ENCODE measurements around the gene DTWD1. TPM values are rescaled to one million over a fixed set of nuclear protein-coding genes. Genes with fewer than 3 reads are reported as not detected.
A peak's percentile ranks its signal among the peaks of the same experiment; 100 is the strongest.
"Not testable (repeated sequence)": the region's sequence is repeated elsewhere in the genome, so short reads cannot be mapped to it uniquely, and the experiment has no call there.

Gene DTWD1
- total RNA-seq, 2 donors from 2014 or later: 17.1 to 17.8 TPM

DNA sequence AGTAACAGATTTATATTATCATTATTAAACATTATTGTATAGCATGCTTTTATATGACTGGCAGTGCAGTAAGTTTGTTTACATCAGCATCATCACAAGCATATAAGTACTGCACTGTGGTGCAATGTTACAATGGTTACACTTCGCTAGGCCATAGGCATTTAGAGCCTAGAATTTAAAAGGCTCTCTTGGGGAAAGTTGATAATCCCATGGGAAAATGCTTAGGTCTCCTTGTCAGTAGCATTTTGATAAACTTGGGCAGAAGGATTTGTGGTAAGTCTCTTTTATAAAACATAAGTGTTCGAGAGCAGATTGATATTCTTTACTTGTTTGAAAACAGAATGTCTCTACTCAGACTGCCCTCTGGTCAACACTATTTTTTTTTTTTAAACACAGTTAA lies 7.5 kb downstream of the DTWD1 start:
- intact Hi-C loops (cut with DNase I, micrococcal nuclease): loop anchor here in 1 of 2 donors (10.0 kb wide), 1 partner anchor 204 kb away; the partner anchor contains the start of gene FGF7
- DNase-seq: no peak
- no peak for ATAC-seq

DNA sequence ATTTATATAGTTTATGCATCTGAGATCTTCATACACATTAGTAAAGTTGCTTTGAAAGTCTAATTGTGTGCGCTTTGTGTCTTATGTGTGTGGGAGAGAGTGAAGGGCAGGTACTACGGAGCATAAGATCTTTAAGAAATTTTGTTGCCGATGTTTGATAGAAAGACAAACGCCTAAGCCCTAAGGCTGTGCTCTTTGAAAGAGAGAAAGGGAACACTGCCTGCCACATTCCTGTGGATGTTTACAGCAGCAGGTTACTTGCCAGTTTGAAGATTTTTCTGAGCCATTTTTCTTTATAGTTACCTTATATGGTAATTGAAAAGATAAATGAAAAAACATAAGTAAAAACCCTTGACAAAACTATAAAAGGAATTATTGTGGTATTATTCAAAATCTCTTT lies 17.0 kb downstream of the DTWD1 start:
- DNase-seq (no peak), ATAC-seq (no peak)
- intact Hi-C loops (cut with DNase I, micrococcal nuclease): no loop called here

DNA sequence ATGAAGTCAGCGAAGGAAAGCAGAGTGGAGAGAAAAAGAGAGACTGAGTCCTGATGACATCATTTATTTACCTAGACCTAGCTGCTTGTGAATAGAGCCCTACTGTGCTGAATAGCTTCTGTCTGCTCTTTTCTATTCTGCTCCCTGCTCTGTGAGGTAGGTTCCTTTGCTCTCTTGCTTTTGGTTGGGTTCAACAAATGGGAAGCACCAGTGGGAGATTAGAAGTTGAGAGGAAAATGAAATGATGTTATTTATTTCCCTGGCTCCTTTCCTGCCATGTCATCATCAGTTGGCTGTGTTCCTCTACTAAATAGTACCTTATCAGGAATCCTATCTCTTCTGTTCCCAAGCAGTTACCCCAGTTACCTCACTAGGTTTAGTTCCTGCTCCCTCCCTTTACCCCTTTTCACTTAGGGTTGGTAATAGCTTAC lies 23.5 kb downstream of the DTWD1 start:
- no peak for DNase-seq
- ATAC-seq: no peak
- intact Hi-C loops (cut with DNase I, micrococcal nuclease): no loop called here

DNA sequence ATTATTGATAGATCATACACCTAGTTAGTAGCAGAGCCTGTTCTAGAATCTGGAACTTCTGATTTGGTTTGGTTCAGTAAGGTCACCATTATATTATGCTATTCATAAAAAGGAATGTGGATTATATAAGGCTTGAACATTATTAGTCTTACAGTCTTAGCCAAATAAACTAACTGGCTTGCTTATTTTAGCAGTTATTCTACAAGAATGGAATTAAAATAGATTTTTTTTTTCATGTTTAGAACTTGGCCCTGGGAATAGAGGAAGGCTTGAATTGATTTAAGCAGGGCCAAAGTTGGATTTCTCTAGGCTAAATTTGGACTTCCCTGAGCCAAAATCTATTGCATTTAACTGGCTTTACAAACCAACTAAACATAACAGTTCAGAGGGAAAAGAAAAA lies 24.4 kb downstream of the DTWD1 start:
- ATAC-seq (no peak), DNase-seq (no peak)
- intact Hi-C loops (cut with DNase I, micrococcal nuclease): no loop called here

- intact Hi-C loops (cut with DNase I, micrococcal nuclease): no loop called here
- peak in 1 of 2 donors; percentile 21 for DNase-seq
- peak; percentile 24 for ATAC-seq
These were observed 25.1 kb downstream of the DTWD1 start for GRCh38 chr15:49645941-49646340.

- DNase-seq: no peak
- intact Hi-C loops (cut with DNase I, micrococcal nuclease): no loop called here
- ATAC-seq: no peak
These were observed 26.0 kb downstream of the DTWD1 start for GRCh38 chr15:49646891-49647290.

DNA sequence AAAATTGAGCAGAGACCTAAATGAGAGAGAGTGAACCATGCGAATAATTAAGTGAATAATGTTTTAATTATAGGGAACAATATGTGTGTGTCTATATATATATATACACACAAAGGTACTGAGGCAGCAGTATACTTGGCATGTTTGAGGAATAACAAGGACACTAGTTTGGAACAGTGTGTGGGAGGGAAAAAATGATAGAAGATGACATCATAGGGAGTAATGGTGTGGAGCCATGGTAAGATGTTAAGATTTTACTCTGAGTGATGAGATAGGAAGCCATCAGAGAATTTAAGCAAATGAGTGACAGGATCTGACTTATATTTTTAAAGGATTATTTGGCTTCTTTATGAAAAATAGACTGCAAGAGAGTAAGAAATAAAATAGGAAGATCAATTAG lies 29.1 kb downstream of the DTWD1 start:
- ATAC-seq: no peak

GRCh38 chr15:49650676-49651075 lies 29.8 kb downstream of the DTWD1 start:
- intact Hi-C loops (cut with DNase I, micrococcal nuclease): no loop called here
- no peak for ATAC-seq
- DNase-seq: no peak

More for the DNA sequence above, 29.1 kb downstream of the DTWD1 start:
- intact Hi-C loops (cut with DNase I, micrococcal nuclease): no loop called here
- DNase-seq: no peak

- no peak for DNase-seq
- intact Hi-C loops (cut with DNase I, micrococcal nuclease): no loop called here
- ATAC-seq: no peak
These were observed 32.1 kb downstream of the DTWD1 start for GRCh38 chr15:49652922-49653321.

DNA sequence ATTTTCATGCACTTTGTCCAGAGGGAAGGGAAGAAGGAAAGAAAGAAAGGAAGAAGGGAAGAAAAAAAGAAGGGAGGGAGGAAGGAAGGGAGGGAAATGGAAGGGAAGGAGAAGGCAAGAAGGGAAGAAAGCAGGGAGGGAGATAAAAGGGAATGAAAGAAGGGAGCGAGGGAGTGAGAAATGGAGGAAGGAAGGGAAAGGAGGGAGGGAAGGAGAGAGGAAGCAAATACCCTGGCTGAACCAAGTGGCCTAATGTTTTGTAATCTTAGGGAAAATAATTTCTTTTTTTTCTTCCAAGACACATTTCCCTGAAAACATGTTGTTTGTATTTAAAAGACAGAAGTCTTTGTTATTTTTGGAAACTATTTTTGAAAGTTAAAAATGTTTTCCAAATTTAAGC lies 35.9 kb downstream of the DTWD1 start:
- ATAC-seq (no peak), DNase-seq (no peak)
- intact Hi-C loops (cut with DNase I, micrococcal nuclease): no loop called here

DNA sequence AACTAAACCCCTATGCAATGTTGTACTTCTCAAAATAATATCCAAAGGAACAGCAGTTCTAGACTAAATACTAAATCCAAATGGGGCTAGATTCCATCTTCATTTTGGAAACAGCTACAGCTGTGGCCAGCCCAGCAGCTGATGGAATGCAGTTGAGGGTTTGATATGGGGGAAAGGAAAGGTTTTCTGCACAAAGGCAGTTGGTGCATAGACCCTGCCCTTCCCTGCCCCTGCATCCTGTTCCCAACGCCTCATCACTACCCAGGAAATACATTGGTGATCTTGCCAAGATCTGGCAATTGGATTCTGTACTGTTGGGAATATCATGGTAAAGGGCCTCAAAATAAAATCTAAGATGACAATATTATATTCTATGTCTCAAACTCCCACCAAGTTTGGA lies 43.9 kb downstream of the DTWD1 start:
- ATAC-seq (no peak), DNase-seq (no peak)
- intact Hi-C loops (cut with DNase I, micrococcal nuclease): no loop called here

- not testable (repeated sequence) for ATAC-seq
These were observed 45.6 kb downstream of the DTWD1 start for GRCh38 chr15:49666486-49666885.

DNA sequence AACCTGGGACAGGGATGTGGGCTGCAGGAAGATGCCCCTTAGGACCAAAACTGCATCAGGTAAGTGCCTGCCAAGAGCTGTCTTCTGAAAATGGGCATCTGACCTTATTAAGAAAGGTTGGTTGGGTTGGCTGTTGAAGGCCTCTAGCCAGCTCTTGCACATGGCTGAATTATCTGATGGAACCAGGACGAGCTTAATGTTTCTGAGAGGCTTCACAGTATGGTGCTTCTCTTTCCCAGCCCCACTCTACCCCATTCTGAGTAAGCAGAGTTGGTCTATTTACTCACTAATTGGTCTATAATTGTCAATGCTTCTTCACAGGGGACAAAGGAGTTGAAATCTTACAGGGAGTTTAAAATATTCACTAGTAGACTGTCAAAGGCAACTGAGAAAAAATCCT lies 48.4 kb downstream of the DTWD1 start:
- no peak for ATAC-seq

More at GRCh38 chr15:49666486-49666885, 45.6 kb downstream of the DTWD1 start:
- intact Hi-C loops (cut with DNase I, micrococcal nuclease); DNase-seq: not testable (repeated sequence)

DNA sequence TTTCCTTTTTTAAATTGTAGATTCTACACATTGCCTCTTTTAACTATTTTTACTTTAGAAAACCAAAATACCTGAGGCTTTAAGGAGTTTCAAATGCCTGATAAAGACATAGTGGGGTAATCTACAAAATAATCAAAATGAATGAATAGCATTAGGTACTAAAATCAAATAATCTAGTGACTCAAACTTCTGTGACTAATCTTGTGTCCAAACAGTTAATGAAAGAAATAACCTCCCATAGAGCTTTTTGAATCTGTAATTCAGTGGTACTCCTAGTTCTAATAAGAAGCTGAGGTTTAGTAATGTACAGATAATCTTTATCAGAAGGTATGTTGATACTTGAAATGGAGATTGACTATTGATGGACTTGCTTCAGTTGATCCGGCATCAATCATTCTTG lies 53.0 kb downstream of the DTWD1 start:
- ATAC-seq: no peak

More for the DNA sequence above, 48.4 kb downstream of the DTWD1 start:
- no peak for DNase-seq
- intact Hi-C loops (cut with DNase I, micrococcal nuclease): no loop called here

DNA sequence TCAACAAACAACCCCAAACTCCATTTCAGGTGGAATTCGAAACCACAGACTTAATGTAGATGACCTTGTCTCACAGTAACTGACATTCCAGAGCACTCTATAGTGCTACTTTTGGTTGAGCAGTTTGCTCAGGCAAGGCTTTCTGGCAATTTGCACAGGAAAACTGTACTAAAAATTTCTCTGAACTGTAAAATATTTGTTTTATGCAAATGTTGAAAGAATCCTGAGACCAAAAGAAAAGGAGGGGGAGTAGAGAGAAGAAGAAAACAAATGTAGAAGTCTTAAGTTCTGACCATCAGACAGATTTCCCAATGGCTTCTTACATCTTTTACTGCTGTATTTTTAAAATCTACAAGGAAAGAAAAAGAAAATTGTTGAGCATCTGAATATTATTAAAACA lies 53.5 kb downstream of the DTWD1 start:
- DNase-seq (no peak), ATAC-seq (no peak)
- intact Hi-C loops (cut with DNase I, micrococcal nuclease): no loop called here

More for the DNA sequence above, 53.0 kb downstream of the DTWD1 start:
- intact Hi-C loops (cut with DNase I, micrococcal nuclease): no loop called here
- DNase-seq: no peak

GRCh38 chr15:49675041-49675440 lies 54.2 kb downstream of the DTWD1 start:
- no peak for DNase-seq
- ATAC-seq: peak; percentile 65
- intact Hi-C loops (cut with DNase I, micrococcal nuclease): no loop called here

GRCh38 chr15:49678655-49679054 lies 57.8 kb downstream of the DTWD1 start:
- ATAC-seq (no peak), DNase-seq (no peak)
- intact Hi-C loops (cut with DNase I, micrococcal nuclease): no loop called here

GRCh38 chr15:49686599-49686998 lies 65.8 kb downstream of the DTWD1 start:
- ATAC-seq: no peak
- DNase-seq: no peak
- intact Hi-C loops (cut with DNase I, micrococcal nuclease): no loop called here

GRCh38 chr15:49688135-49688790 lies 67.4 kb downstream of the DTWD1 start:
- no peak for DNase-seq
- no peak for ATAC-seq
- intact Hi-C loops (cut with DNase I, micrococcal nuclease): no loop called here

DNA sequence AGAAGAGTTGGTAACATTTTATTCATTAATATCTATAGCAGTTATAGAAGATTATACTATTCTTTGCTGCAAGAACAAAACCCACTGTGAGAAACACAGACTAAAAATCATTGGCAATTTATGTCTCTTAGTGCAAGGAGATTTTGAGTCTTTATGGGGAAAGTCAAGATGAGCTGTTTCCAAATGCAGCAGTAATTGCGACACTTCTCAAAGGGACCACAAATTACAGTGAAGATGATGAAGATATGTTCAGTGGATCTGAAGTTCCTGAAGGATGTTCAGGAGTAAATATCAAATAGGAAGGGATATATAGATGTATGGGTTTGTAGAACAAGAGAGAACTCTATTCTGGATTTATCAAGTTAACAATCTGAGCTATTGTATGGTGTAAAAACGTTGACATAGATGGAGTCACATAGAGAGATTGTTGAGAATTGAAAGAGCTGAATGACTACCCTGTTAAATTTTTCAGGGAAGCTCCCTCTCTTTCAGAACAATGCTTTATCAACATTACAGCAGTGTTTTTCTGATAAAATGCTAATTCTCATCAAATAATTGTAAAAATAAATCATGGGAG lies 71.8 kb downstream of the DTWD1 start:
- intact Hi-C loops (cut with DNase I, micrococcal nuclease): no loop called here
- no peak for DNase-seq
- no peak for ATAC-seq

DNA sequence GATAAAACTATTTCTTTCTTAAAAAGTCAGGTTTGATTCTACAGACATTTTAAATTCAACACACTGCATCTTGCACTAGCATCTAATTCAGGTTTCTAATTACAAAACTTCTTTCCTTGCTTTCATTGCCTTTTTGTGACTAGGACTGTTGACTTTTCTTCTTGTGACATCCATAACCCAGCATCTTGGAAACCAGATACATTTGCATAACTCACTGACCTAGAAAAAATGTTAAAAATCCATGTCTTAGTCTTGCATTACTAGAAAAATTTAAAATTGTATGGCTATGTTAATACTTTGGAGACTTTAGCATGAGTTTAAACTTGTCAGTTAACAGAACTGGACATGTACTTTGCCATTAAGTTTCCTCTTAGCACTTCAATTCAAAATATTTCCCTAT lies 72.7 kb downstream of the DTWD1 start:
- ATAC-seq: no peak
- intact Hi-C loops (cut with DNase I, micrococcal nuclease): no loop called here
- no peak for DNase-seq
